Osteocyte (in vitro differentiated cells): ENCODE data around the gene ZMPSTE24. TPM values are rescaled to one million over a fixed set of nuclear protein-coding genes. Genes with fewer than 3 reads are reported as not detected.
A peak's percentile ranks its signal among the peaks of the same experiment; 100 is the strongest.

Experiments used
- DNase-seq: peaks from one replicate; pipeline ENCODE4 v3.0.0; 2021; ENCODE audit warnings: mixed read lengths; ENCODE audit not compliant: unreplicated experiment; ENCODE audit errors: extremely low spot score
- H3K27ac Mint-ChIP-seq: one replicate; pipeline ENCODE4 v1.8.0; 2021; ENCODE audit warnings: mild to moderate bottlenecking, mixed read lengths; ENCODE audit not compliant: unreplicated experiment
- H3K27me3 Mint-ChIP-seq: one replicate; pipeline ENCODE4 v1.8.0; 2021; ENCODE audit warnings: mixed read lengths; ENCODE audit not compliant: unreplicated experiment
- H3K36me3 Mint-ChIP-seq: one replicate; pipeline ENCODE4 v1.8.0; 2021; ENCODE audit warnings: mixed read lengths; ENCODE audit not compliant: unreplicated experiment
- H3K4me1 Mint-ChIP-seq: one replicate; pipeline ENCODE4 v1.8.0; 2021; ENCODE audit warnings: mixed read lengths; ENCODE audit not compliant: unreplicated experiment
- H3K4me3 Mint-ChIP-seq: one replicate; pipeline ENCODE4 v1.8.0; 2021; ENCODE audit warnings: mild to moderate bottlenecking, moderate library complexity, mixed read lengths; ENCODE audit not compliant: unreplicated experiment
- H3K9me3 Mint-ChIP-seq: one replicate; pipeline ENCODE4 v1.8.0; 2021; ENCODE audit warnings: mixed read lengths; ENCODE audit not compliant: unreplicated experiment
- total RNA-seq: library from RNA; stranded (reverse); gene quantifications from 2 replicates; pipeline ENCODE4 v1.2.1, GENCODE V29; 2021
- TF ChIP-seq, protein P1 (sequence below): fragments of 200-600 bp; sonication (generic); IDR thresholded peaks from 2 replicates; pipeline ENCODE4 v1.5.0; 2021; ENCODE audit warnings: antibody characterized with exemption, mild to moderate bottlenecking, moderate library complexity

Gene ZMPSTE24
- total RNA-seq, 1 donor from 2014 or later, result 43.4 TPM

- H3K9me3 Mint-ChIP-seq, result no peaks in the 10 kb centered on the region
- H3K4me3 Mint-ChIP-seq, result no peak overlapping the region
- H3K36me3 Mint-ChIP-seq, result peaks cover 43% of the 10 kb centered on the region
- H3K27me3 Mint-ChIP-seq, result no peaks in the 10 kb centered on the region
- peaks cover 5% of the 10 kb centered on the region for H3K4me1 Mint-ChIP-seq
- TF ChIP-seq, protein P1, sequence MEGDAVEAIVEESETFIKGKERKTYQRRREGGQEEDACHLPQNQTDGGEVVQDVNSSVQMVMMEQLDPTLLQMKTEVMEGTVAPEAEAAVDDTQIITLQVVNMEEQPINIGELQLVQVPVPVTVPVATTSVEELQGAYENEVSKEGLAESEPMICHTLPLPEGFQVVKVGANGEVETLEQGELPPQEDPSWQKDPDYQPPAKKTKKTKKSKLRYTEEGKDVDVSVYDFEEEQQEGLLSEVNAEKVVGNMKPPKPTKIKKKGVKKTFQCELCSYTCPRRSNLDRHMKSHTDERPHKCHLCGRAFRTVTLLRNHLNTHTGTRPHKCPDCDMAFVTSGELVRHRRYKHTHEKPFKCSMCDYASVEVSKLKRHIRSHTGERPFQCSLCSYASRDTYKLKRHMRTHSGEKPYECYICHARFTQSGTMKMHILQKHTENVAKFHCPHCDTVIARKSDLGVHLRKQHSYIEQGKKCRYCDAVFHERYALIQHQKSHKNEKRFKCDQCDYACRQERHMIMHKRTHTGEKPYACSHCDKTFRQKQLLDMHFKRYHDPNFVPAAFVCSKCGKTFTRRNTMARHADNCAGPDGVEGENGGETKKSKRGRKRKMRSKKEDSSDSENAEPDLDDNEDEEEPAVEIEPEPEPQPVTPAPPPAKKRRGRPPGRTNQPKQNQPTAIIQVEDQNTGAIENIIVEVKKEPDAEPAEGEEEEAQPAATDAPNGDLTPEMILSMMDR, result no peak
- H3K27ac Mint-ChIP-seq, result no peak overlapping the region
- DNase-seq, result no peak
Observed at GRCh38 chr1:40266786-40267535, 8.9 kb downstream of the ZMPSTE24 start.

- TF ChIP-seq, protein P1, result no peak
- no peaks in the 10 kb centered on the region for H3K27me3 Mint-ChIP-seq
- peak overlapping the region; percentile 74 for H3K27ac Mint-ChIP-seq
- H3K36me3 Mint-ChIP-seq, result peaks cover 44% of the 10 kb centered on the region
- DNase-seq, result no peak
- no peaks in the 10 kb centered on the region for H3K9me3 Mint-ChIP-seq
- no peak overlapping the region for H3K4me3 Mint-ChIP-seq
- H3K4me1 Mint-ChIP-seq, result peaks cover 5% of the 10 kb centered on the region
Observed at GRCh38 chr1:40267767-40268187, 9.7 kb downstream of the ZMPSTE24 start.

- H3K27ac Mint-ChIP-seq, result peak overlapping the region; percentile 74
Observed at GRCh38 chr1:40268211-40268610, 10.2 kb downstream of the ZMPSTE24 start.

GRCh38 chr1:40270152-40270834 is 12.3 kb downstream of the ZMPSTE24 start:
- H3K36me3 Mint-ChIP-seq, result peaks cover 46% of the 10 kb centered on the region
- no peaks in the 10 kb centered on the region for H3K27me3 Mint-ChIP-seq
- no peak overlapping the region for H3K4me3 Mint-ChIP-seq
- H3K27ac Mint-ChIP-seq, result no peak overlapping the region
- H3K9me3 Mint-ChIP-seq, result no peaks in the 10 kb centered on the region
- TF ChIP-seq, protein P1, result no peak
- no peak for DNase-seq
- H3K4me1 Mint-ChIP-seq, result peaks cover 5% of the 10 kb centered on the region

More at GRCh38 chr1:40268211-40268610, 10.2 kb downstream of the ZMPSTE24 start:
- DNase-seq, result no peak
- no peak overlapping the region for H3K4me3 Mint-ChIP-seq
- H3K36me3 Mint-ChIP-seq, result peaks cover 42% of the 10 kb centered on the region
- no peaks in the 10 kb centered on the region for H3K27me3 Mint-ChIP-seq
- no peaks in the 10 kb centered on the region for H3K9me3 Mint-ChIP-seq
- TF ChIP-seq, protein P1, result no peak
- H3K4me1 Mint-ChIP-seq, result peaks cover 5% of the 10 kb centered on the region

GRCh38 chr1:40272653-40273213 is 14.7 kb downstream of the ZMPSTE24 start:
- no peak overlapping the region for H3K27ac Mint-ChIP-seq
- H3K4me3 Mint-ChIP-seq, result no peak overlapping the region
- H3K36me3 Mint-ChIP-seq, result peaks cover 48% of the 10 kb centered on the region

More at GRCh38 chr1:40272653-40273213, 14.7 kb downstream of the ZMPSTE24 start:
- H3K9me3 Mint-ChIP-seq, result no peaks in the 10 kb centered on the region
- no peaks in the 10 kb centered on the region for H3K27me3 Mint-ChIP-seq
- H3K4me1 Mint-ChIP-seq, result peaks cover 2% of the 10 kb centered on the region
- no peak for DNase-seq
- TF ChIP-seq, protein P1, result no peak
